WTC11 (cell line): ENCODE results near the gene ENOX2. TPM values are rescaled to one million over a fixed set of nuclear protein-coding genes. Genes with fewer than 3 reads are reported as not detected.

Source experiments
- ATAC-seq: fragments of 200-7000 bp; cut with Tn5 transposase; 2 replicates; pipeline ENCODE4 v1.10.0; 2021; ENCODE audit warnings: mild to moderate bottlenecking, moderate library complexity
- CTCF ChIA-PET: fragments of 300-600 bp; sonication (Branson Sonifier 250); formaldehyde crosslinking; loops from one replicate; lab custom pipeline; 2021; ENCODE audit warnings: antibody characterized with exemption; lab: Charles Lee
- POLR2A ChIA-PET: fragments of 350-600 bp; sonication (Branson Sonifier 250); formaldehyde crosslinking; loops from one replicate; lab custom pipeline; 2021; ENCODE audit warnings: antibody characterized with exemption; lab: Charles Lee
- DNase-seq: peaks from one replicate; pipeline ENCODE4 v3.0.0; 2021; ENCODE audit warnings: low spot score
- H3K27ac Mint-ChIP-seq: 2 replicates; pipeline ENCODE4 v1.8.0; 2021; ENCODE audit warnings: mixed read lengths
- H3K27me3 Mint-ChIP-seq: 2 replicates; pipeline ENCODE4 v1.8.0; 2021; ENCODE audit warnings: low read depth, mild to moderate bottlenecking, moderate library complexity, mixed read lengths
- H3K36me3 Mint-ChIP-seq: 2 replicates; pipeline ENCODE4 v1.8.0; 2021; ENCODE audit warnings: mixed read lengths
- H3K4me1 Mint-ChIP-seq: 2 replicates; pipeline ENCODE4 v1.8.0; 2022; ENCODE audit warnings: mixed read lengths
- H3K4me3 Mint-ChIP-seq: 2 replicates; pipeline ENCODE4 v1.8.0; 2021; ENCODE audit warnings: mild to moderate bottlenecking, moderate library complexity, mixed read lengths
- H3K9me3 Mint-ChIP-seq: 2 replicates; pipeline ENCODE4 v1.8.0; 2021; ENCODE audit warnings: mixed read lengths
- ARID4B ChIP-seq: sonication (generic); formaldehyde crosslinking; IDR thresholded peaks from 2 replicates; pipeline ENCODE4 v1.8.0; 2023; ENCODE audit warnings: missing genetic modification reagents, mild to moderate bottlenecking, borderline replicate concordance
- CREB1 ChIP-seq: sonication (generic); formaldehyde crosslinking; IDR thresholded peaks from 2 replicates; pipeline ENCODE4 v1.8.0; 2023; ENCODE audit warnings: mild to moderate bottlenecking, missing genetic modification reagents
- E2F4 ChIP-seq: sonication (generic); formaldehyde crosslinking; IDR thresholded peaks from 2 replicates; pipeline ENCODE4 v1.8.1; 2022; ENCODE audit warnings: low read depth, mild to moderate bottlenecking, moderate library complexity, missing genetic modification reagents, borderline replicate concordance
- GABPB1 ChIP-seq: sonication (generic); formaldehyde crosslinking; IDR thresholded peaks from 2 replicates; pipeline ENCODE4 v1.8.1; 2023; ENCODE audit warnings: mild to moderate bottlenecking, missing genetic modification reagents
- MAX ChIP-seq: sonication (generic); formaldehyde crosslinking; IDR thresholded peaks from 2 replicates; pipeline ENCODE4 v1.8.0; 2022; ENCODE audit warnings: mild to moderate bottlenecking, missing genetic modification reagents
- MXD4 ChIP-seq: fragments of 250-450 bp; sonication (Bioruptor Pico); IDR thresholded peaks from 2 replicates; pipeline ENCODE4 v1.8.0; 2021; ENCODE audit warnings: mild to moderate bottlenecking, moderate library complexity, borderline replicate concordance
- PRDM15 ChIP-seq: sonication (generic); formaldehyde crosslinking; IDR thresholded peaks from 2 replicates; pipeline ENCODE4 v1.8.0; 2022; ENCODE audit warnings: missing genetic modification reagents
- PREB ChIP-seq: sonication (generic); formaldehyde crosslinking; IDR thresholded peaks from 2 replicates; pipeline ENCODE4 v1.8.1; 2022; ENCODE audit warnings: mild to moderate bottlenecking, missing genetic modification reagents, moderate library complexity, borderline replicate concordance
- SMAD4 ChIP-seq: sonication (generic); formaldehyde crosslinking; IDR thresholded peaks from 2 replicates; pipeline ENCODE4 v1.8.0; 2022; ENCODE audit warnings: mild to moderate bottlenecking, missing genetic modification reagents
- SP1 ChIP-seq: sonication (generic); formaldehyde crosslinking; conservative IDR thresholded peaks from 2 replicates; pipeline ENCODE4 v1.8.1; 2022; ENCODE audit warnings: missing genetic modification reagents
- TP53 ChIP-seq: sonication (generic); formaldehyde crosslinking; IDR thresholded peaks from 2 replicates; pipeline ENCODE4 v1.8.1; 2023; ENCODE audit warnings: mild to moderate bottlenecking, missing genetic modification reagents
- ZBTB43 ChIP-seq: sonication (generic); formaldehyde crosslinking; IDR thresholded peaks from 2 replicates; pipeline ENCODE4 v1.8.1; 2023; ENCODE audit warnings: mild to moderate bottlenecking, missing genetic modification reagents
- ZMAT4 ChIP-seq: fragments of 250-450 bp; sonication (Bioruptor Pico); IDR thresholded peaks from 2 replicates; pipeline ENCODE4 v1.9.0; 2021; ENCODE audit warnings: mild to moderate bottlenecking
- ZNF317 ChIP-seq: sonication (generic); formaldehyde crosslinking; IDR thresholded peaks from 2 replicates; pipeline ENCODE4 v1.8.1; 2023; ENCODE audit warnings: low read depth, mild to moderate bottlenecking, moderate library complexity, missing genetic modification reagents, borderline replicate concordance
- ZNF396 ChIP-seq: fragments of 250-450 bp; sonication (Bioruptor Pico); IDR thresholded peaks from 2 replicates; pipeline ENCODE4 v1.8.0; 2021; ENCODE audit warnings: mild to moderate bottlenecking, moderate library complexity, borderline replicate concordance
- ZNF512 ChIP-seq: sonication (generic); formaldehyde crosslinking; IDR thresholded peaks from 2 replicates; pipeline ENCODE4 v1.8.1; 2022; ENCODE audit warnings: missing genetic modification reagents, borderline replicate concordance
- ZNF532 ChIP-seq: fragments of 250-450 bp; sonication (Bioruptor Pico); IDR thresholded peaks from 2 replicates; pipeline ENCODE4 v1.9.0; 2021; ENCODE audit warnings: mild to moderate bottlenecking, borderline replicate concordance
- total RNA-seq: library from RNA; stranded (reverse); gene quantifications from 3 replicates; pipeline ENCODE4 v1.2.3, GENCODE V29; 2021

Gene ENOX2
- total RNA-seq, 1 experiment from 2014 or later = 13.8 TPM

GRCh38 chrX:130944230-130944629, 41.2 kb upstream of the ENOX2 start:
- Mint-ChIP-seq H3K27me3 (peaks cover 19% of the 10 kb centered on the region), H3K27ac (no peak overlapping the region), H3K4me3 (no peak overlapping the region), H3K9me3 (no peaks in the 10 kb centered on the region), H3K36me3 (no peaks in the 10 kb centered on the region), H3K4me1 (no peaks in the 10 kb centered on the region)
- ATAC-seq (no peak), DNase-seq (no peak)
- ChIA-PET POLR2A (interaction anchor here (0.6 kb wide), 1 partner anchor 224 kb away, joined by 3 read pairs; no protein-coding TSS in a partner anchor), CTCF (no interaction called here)
- TF ChIP-seq ZMAT4 (CRISPR knock-in tag) (no peak), ZBTB43 (CRISPR knock-in tag) (no peak), TP53 (no peak), PREB (CRISPR knock-in tag) (no peak), GABPB1 (CRISPR knock-in tag) (no peak), PRDM15 (CRISPR knock-in tag) (no peak), ZNF532 (CRISPR knock-in tag) (no peak), ZNF512 (CRISPR knock-in tag) (no peak), ARID4B (CRISPR knock-in tag) (no peak), MXD4 (CRISPR knock-in tag) (no peak), ZNF396 (CRISPR knock-in tag) (no peak), ZNF317 (no peak), MAX (CRISPR knock-in tag) (no peak), SP1 (no peak), CREB1 (no peak), E2F4 (CRISPR knock-in tag) (no peak), SMAD4 (CRISPR knock-in tag) (no peak)
